PFSK-1 (cell line): ENCODE measurements around the gene RBKS.

Experiments
- FOXP2 ChIP-seq: optimal IDR thresholded peaks from 2 replicates; pipeline ENCODE3; 2011; ENCODE audit warnings: borderline replicate concordance, control low read depth, inconsistent platforms; ENCODE audit not compliant: insufficient read depth; ENCODE audit errors: extremely low read length, extremely low read depth
- POLR2AphosphoS5 ChIP-seq: IDR thresholded peaks from 2 replicates; pipeline ENCODE4 v1.6.1; 2012; ENCODE audit warnings: low read depth, mild to moderate bottlenecking, control low read depth, low read length, moderate library complexity
- SIN3A ChIP-seq: IDR thresholded peaks from 2 replicates; pipeline ENCODE4 v1.6.1; 2012; ENCODE audit warnings: mild to moderate bottlenecking, low read length, moderate library complexity, borderline replicate concordance; ENCODE audit not compliant: insufficient read depth
- TAF1 ChIP-seq: IDR thresholded peaks from 2 replicates; pipeline ENCODE4 v1.6.1; 2012; ENCODE audit warnings: low read length, control low read depth, borderline replicate concordance; ENCODE audit not compliant: insufficient read depth
- TF ChIP-seq, protein P1 (sequence below), 2 experiments: IDR thresholded peaks; 2 replicates each; pipeline versions ENCODE4 v1.6.1 to v1.8.0; 2011 to 2012; ENCODE audit warnings: low read depth in 2 of 2, low read length in 2 of 2, control low read depth in 1 of 2, inconsistent platforms in 1 of 2, mild to moderate bottlenecking in 1 of 2, moderate library complexity in 1 of 2; ENCODE audit not compliant: insufficient read depth in 1 of 2

DNA sequence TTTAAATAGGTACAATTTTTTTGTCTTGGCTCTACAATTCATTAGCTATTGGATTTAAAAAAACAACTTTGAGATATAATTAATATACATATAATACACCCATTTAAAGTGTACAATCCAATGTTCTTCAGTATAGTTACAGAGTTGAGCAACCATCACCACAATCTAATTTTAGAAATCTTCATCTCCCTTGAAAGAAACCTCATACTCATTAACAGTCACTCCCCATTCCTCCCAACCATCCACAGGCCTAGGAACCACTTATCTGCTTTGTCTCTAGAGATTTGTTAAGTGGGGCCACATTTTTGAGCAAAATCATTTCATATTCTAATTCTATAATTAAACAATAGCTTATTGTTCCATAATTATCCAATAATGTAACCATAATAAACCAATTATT, 86.0 kb downstream of the RBKS start:
- TF ChIP-seq POLR2AphosphoS5 (no peak), TAF1 (no peak), FOXP2 (no peak), SIN3A (no peak)
- TF ChIP-seq, protein P1, sequence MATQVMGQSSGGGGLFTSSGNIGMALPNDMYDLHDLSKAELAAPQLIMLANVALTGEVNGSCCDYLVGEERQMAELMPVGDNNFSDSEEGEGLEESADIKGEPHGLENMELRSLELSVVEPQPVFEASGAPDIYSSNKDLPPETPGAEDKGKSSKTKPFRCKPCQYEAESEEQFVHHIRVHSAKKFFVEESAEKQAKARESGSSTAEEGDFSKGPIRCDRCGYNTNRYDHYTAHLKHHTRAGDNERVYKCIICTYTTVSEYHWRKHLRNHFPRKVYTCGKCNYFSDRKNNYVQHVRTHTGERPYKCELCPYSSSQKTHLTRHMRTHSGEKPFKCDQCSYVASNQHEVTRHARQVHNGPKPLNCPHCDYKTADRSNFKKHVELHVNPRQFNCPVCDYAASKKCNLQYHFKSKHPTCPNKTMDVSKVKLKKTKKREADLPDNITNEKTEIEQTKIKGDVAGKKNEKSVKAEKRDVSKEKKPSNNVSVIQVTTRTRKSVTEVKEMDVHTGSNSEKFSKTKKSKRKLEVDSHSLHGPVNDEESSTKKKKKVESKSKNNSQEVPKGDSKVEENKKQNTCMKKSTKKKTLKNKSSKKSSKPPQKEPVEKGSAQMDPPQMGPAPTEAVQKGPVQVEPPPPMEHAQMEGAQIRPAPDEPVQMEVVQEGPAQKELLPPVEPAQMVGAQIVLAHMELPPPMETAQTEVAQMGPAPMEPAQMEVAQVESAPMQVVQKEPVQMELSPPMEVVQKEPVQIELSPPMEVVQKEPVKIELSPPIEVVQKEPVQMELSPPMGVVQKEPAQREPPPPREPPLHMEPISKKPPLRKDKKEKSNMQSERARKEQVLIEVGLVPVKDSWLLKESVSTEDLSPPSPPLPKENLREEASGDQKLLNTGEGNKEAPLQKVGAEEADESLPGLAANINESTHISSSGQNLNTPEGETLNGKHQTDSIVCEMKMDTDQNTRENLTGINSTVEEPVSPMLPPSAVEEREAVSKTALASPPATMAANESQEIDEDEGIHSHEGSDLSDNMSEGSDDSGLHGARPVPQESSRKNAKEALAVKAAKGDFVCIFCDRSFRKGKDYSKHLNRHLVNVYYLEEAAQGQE (IDR thresholded peaks at IDR 0.05; ENCODE audit: insufficient read depth in 1 of 2, low read depth in 2 of 2, low read length in 2 of 2): no peak
